ENCODE data around the gene C17orf58. TPM values are rescaled to one million over a fixed set of nuclear protein-coding genes. Genes with fewer than 3 reads are reported as not detected.

C17orf58 gene
- total RNA-seq, 3 donors from 2014 or later: 6.6 to 18.7 (median 12.0) TPM

- H3K4me3 ChIP-seq: no peak overlapping the region
- H3K4me1 ChIP-seq: peaks cover 4 to 5% of the 10 kb centered on the region in 2 donors
- H3K9me3 ChIP-seq: no peaks in the 10 kb centered on the region
- TF ChIP-seq POLR2A (IDR thresholded peaks at IDR 0.05) (no peak), CTCF (IDR thresholded peaks at IDR 0.05) (no peak), POLR2AphosphoS5 (IDR thresholded peaks at IDR 0.05) (no peak)
- no peaks in the 10 kb centered on the region for H3K27me3 ChIP-seq
- no peaks in the 10 kb centered on the region for H3K36me3 ChIP-seq
- no peak overlapping the region for H3K27ac ChIP-seq
- intact Hi-C loops (cut with DNase I; ENCODE audit: low total_unique reads): no loop called here
- DNase-seq (ENCODE audit: low spot score in 2 of 2): no peak
Measured at GRCh38 chr17:67998466-67998865, 2.2 kb upstream of the C17orf58 start.

GRCh38 chr17:67995570-67996263 is 552 bp downstream of the C17orf58 start:
- no peak for DNase-seq (ENCODE audit: low spot score in 2 of 2)
- no peaks in the 10 kb centered on the region for H3K36me3 ChIP-seq
- no peaks in the 10 kb centered on the region for H3K9me3 ChIP-seq
- peaks cover 4 to 5% of the 10 kb centered on the region in 2 donors for H3K4me1 ChIP-seq
- no peaks in the 10 kb centered on the region for H3K27me3 ChIP-seq
- intact Hi-C loops (cut with DNase I; ENCODE audit: low total_unique reads): no loop called here
- TF ChIP-seq POLR2AphosphoS5 (IDR thresholded peaks at IDR 0.05): no peak
- no peak for TF ChIP-seq CTCF (IDR thresholded peaks at IDR 0.05)
- TF ChIP-seq POLR2A (IDR thresholded peaks at IDR 0.05): no peak
- peak overlapping the region; percentile 6 to 99 for H3K27ac ChIP-seq
- peak overlapping the region; percentile 47 to 72 (median 57) for H3K4me3 ChIP-seq

GRCh38 chr17:67994817-67995569 is 1.3 kb downstream of the C17orf58 start:
- no peaks in the 10 kb centered on the region for H3K27me3 ChIP-seq
- H3K4me3 ChIP-seq: peak overlapping the region; percentile 47 to 72 (median 57)
- H3K36me3 ChIP-seq: no peaks in the 10 kb centered on the region
- DNase-seq (ENCODE audit: low spot score in 2 of 2): no peak
- TF ChIP-seq POLR2AphosphoS5 (IDR thresholded peaks at IDR 0.05) (no peak), POLR2A (IDR thresholded peaks at IDR 0.05) (no peak), CTCF (IDR thresholded peaks at IDR 0.05) (no peak)
- peaks cover 4 to 5% of the 10 kb centered on the region in 2 donors for H3K4me1 ChIP-seq
- H3K27ac ChIP-seq: peak overlapping the region; percentile 93 to 99
- no peaks in the 10 kb centered on the region for H3K9me3 ChIP-seq
- intact Hi-C loops (cut with DNase I; ENCODE audit: low total_unique reads): no loop called here

- Histone ChIP-seq H3K4me3 (peak overlapping the region; percentile 64 to 96 (median 79)), H3K27ac (peak overlapping the region; percentile 93 to 99), H3K36me3 (no peaks in the 10 kb centered on the region), H3K4me1 (peaks cover 4 to 5% of the 10 kb centered on the region in 2 donors), H3K9me3 (no peaks in the 10 kb centered on the region), H3K27me3 (no peaks in the 10 kb centered on the region)
- TF ChIP-seq POLR2A (IDR thresholded peaks at IDR 0.05) (peak; percentile 28), CTCF (IDR thresholded peaks at IDR 0.05) (no peak), POLR2AphosphoS5 (IDR thresholded peaks at IDR 0.05) (peak in 1 of 3 donors; percentile 26)
- intact Hi-C loops (cut with DNase I; ENCODE audit: low total_unique reads): no loop called here
- DNase-seq (ENCODE audit: low spot score in 2 of 2): no peak
Measured at GRCh38 chr17:67993998-67994361, 2.3 kb downstream of the C17orf58 start.
